SH-SY5Y (cell line): ENCODE data around the gene HPCA.

ENCODE experiments used
- GATA2 ChIP-seq: IDR thresholded peaks from 2 replicates; pipeline ENCODE4 v1.6.1; 2011; ENCODE audit warnings: mild to moderate bottlenecking, low read depth, low read length
- GATA3 ChIP-seq: IDR thresholded peaks from 2 replicates; pipeline ENCODE4 v1.6.1; 2011; ENCODE audit warnings: low read depth, mild to moderate bottlenecking, low read length, moderate library complexity

DNA sequence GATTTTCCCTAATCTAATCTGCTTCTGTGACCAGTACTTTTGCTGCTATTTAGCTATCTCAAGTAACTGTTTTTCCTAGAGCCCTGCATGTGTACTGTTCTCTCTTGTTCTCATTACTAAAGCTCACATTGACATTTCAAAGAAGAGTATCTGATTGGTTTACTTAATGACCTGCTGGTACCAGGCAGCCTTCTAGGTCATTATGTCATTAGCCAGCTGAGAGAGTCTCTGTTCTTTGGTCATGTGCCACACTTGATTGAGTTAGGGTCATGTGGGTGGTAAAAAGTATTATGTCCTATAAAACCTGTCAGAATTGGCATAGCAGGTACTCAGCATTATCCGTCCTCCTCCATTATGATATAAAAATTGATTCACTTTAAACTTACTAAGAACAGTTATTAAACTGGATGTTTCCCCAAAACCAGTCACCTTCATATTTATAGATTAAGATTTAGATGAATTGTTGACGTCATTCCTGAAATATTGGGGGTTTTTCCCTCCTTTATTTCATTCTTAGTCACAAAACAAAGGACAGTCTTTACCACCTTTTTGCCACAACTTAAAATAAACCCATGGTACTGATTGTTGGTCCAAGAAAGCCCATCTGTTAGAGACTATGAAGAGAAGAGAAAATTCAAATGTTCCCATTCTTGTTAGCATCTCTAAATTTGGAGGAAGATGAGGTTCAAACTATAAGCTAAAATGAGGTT, 37.8 kb upstream of the HPCA start:
- no peak for TF ChIP-seq GATA3
- TF ChIP-seq GATA2, result no peak
